Jurkat, Clone E6-1 (cell line): ENCODE measurements around the gene MME.

Experiments used
- DNase-seq: peaks from one replicate; pipeline ENCODE4 v3.0.0-alpha.2; 2011; ENCODE audit warnings: low read depth, low spot score
- H3K4me3 ChIP-seq: 2 replicates; pipeline ENCODE4 v1.5.1; 2011; ENCODE audit warnings: mild to moderate bottlenecking, low read length, control low read depth, moderate library complexity

The MME gene

GRCh38 chr3:155218462-155218861 lies 138.3 kb downstream of the MME start:
- no peak for DNase-seq
- H3K4me3 ChIP-seq, result no peak overlapping the region

- no peak for DNase-seq
- H3K4me3 ChIP-seq, result no peak overlapping the region
Measured at GRCh38 chr3:155219106-155219505, 139.0 kb downstream of the MME start.

- no peak for DNase-seq
- no peak overlapping the region for H3K4me3 ChIP-seq
Measured at GRCh38 chr3:155225417-155225816, 145.3 kb downstream of the MME start.

- H3K4me3 ChIP-seq, result no peak overlapping the region
- no peak for DNase-seq
Measured at GRCh38 chr3:155227141-155227540, 147.0 kb downstream of the MME start.

- DNase-seq, result peak; percentile 14
Measured at GRCh38 chr3:155228676-155229075, 148.6 kb downstream of the MME start.

GRCh38 chr3:155229086-155229485 lies 149.0 kb downstream of the MME start:
- no peak overlapping the region for H3K4me3 ChIP-seq
- no peak for DNase-seq

More at GRCh38 chr3:155228676-155229075, 148.6 kb downstream of the MME start:
- no peak overlapping the region for H3K4me3 ChIP-seq

GRCh38 chr3:155230382-155230781 lies 150.3 kb downstream of the MME start:
- DNase-seq, result no peak
- no peak overlapping the region for H3K4me3 ChIP-seq

- DNase-seq, result no peak
- no peak overlapping the region for H3K4me3 ChIP-seq
Measured at GRCh38 chr3:155231792-155232191, 151.7 kb downstream of the MME start.

GRCh38 chr3:155232605-155233004 lies 152.5 kb downstream of the MME start:
- no peak overlapping the region for H3K4me3 ChIP-seq
- DNase-seq, result no peak

GRCh38 chr3:155233213-155233612 lies 153.1 kb downstream of the MME start:
- no peak overlapping the region for H3K4me3 ChIP-seq
- DNase-seq, result no peak
